T47D (cell line): Measurements from ENCODE around the gene CYP19A1.
"Not testable (repeated sequence)": the region's sequence is repeated elsewhere in the genome, so short reads cannot be mapped to it uniquely, and the experiment has no call there.

Source experiments
- DNase-seq, 2 experiments: peaks; one replicate each; pipeline versions ENCODE4 v3.0.0 to v3.0.0-alpha.2; 2011 to 2012; ENCODE audit warnings: low read depth in 1 of 2, low spot score in 1 of 2
- JUND ChIP-seq: IDR thresholded peaks from 2 replicates; pipeline ENCODE4 v1.6.1; 2012; ENCODE audit warnings: low read depth
- in situ Hi-C: cut with HindIII; loops from 2 replicates; pipeline ENCODE4 v1.10.0; 2016; ENCODE audit warnings: low sequenced_read_pairs, low pct_unique_long_range_greater_than_20kb

Gene CYP19A1

DNA sequence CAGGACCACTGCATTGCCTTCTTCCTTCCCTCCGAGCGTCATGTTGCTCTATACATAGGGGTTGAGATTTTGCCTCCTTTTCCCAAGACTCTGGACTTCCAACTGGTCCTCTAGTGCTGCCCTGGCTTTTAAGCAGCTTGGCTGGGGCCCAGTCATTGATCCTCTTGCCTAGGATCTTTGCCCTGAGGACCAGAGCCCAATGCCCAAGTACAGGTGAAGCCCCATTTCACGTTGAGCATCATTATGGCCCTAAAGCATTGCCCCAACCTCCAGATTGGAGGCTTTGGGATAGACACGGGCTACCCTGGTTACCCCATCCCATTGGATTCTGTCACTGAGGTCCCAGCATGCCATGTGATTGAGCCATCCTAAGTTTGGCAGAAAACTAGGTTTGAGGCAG lies 47.7 kb downstream of the CYP19A1 start:
- in situ Hi-C loops, result no loop called here
- TF ChIP-seq JUND, result no peak
- DNase-seq, result no peak

DNA sequence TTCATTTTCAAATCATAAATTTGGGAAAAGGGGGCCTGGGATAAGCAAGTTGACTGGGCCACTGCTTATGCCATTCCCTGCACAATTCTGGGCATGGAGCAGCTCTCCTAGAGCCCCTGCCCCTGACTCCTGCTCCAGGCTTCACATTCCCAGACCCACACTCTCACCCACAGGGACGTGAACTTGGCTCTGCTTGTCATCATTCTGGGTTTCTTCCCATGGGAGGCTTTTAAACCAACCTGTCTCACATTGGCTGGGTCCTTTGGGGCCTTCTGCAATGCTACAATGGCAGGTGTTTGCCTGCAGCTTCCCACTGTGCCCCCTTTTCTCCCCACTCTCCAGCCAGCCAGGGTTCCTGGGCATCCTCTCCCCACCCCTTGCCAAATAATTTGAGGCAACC lies 49.1 kb downstream of the CYP19A1 start:
- no peak for TF ChIP-seq JUND
- in situ Hi-C loops, result no loop called here
- no peak for DNase-seq

DNA sequence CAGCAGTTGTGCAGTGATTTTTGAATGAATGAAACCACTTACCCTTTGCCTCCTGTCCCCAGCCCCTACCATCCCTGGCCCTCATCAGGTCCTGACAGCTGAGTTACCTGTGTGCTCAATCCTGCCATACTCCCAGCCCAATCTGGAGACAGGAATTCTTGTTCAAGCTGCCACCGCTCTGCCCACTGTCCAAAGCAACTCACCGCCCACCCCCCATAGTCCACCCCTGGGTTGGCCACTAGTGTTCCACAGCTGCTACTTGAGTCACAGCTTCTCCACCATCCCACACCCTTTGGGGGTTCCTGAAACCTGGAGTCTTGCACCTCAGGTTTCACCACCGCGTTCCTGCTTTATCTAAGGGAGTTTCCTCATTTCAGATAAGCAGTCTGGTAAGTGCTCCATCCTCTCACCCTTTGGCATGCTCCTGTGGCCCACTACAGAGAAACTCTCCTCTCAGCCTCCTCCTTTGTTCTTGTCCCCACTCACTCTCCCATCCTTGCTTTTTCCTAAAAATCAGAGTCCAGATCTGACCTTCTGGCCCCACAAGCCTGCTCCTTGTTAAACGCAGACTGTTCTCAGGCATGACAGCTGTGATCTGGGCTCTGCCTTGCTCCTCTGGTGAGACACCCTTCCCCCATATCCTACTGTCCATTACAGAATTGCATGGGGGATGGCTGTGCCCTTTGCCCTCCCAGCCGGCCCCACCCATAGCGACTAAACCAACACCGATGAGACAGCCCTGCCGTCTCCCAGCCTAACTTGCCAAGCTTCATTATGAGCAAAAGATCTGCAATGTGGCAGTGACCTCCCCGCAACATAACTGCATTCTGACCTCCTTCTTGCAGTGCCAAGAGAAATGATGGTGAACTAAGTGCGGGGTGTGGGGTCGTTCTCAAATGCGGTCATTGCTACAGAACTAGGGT lies 50.0 kb downstream of the CYP19A1 start:
- no peak for TF ChIP-seq JUND
- in situ Hi-C loops, result no loop called here
- no peak for DNase-seq

DNA sequence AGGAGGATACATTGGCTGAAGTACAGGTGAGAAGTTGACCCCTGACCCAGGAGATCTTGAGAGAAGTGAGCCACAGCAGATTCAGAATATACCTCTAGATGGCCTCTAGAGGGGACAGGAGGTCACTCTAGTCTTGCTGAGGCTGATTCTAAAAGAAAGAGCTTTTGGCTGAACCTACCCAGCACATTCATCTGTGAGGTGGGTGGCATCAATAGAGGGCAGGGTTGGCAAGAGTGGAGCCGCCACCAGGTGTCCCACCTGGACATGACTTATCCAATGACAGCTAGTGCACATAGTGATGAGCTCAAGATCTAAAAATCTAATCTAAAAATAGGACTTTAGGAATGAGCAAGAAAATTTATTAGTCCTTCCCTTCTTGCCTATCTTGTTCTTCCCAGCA lies 51.6 kb downstream of the CYP19A1 start:
- DNase-seq, result peak; percentile 43 to 46
- no peak for TF ChIP-seq JUND
- in situ Hi-C loops, result no loop called here

DNA sequence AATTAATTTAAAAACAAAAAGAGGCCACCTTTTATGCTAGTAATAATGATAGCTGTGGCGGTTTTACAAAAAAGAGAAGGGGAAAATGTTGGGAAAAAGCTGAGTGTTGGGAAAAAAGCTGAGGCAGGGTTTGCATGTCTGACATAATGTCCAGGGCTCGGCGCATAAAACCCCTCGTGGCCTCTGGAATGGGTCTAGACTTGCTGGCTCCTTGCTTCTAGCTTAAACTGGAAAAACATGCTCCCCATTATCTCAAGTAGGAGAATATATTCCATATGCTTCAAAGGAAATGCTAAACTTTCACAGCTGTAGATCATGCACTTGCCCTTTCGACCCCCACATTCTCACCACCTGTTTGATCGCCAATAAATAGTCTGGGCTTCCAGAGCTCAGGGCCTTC lies 53.0 kb downstream of the CYP19A1 start:
- DNase-seq, result no peak
- TF ChIP-seq JUND, result no peak
- in situ Hi-C loops, result no loop called here

DNA sequence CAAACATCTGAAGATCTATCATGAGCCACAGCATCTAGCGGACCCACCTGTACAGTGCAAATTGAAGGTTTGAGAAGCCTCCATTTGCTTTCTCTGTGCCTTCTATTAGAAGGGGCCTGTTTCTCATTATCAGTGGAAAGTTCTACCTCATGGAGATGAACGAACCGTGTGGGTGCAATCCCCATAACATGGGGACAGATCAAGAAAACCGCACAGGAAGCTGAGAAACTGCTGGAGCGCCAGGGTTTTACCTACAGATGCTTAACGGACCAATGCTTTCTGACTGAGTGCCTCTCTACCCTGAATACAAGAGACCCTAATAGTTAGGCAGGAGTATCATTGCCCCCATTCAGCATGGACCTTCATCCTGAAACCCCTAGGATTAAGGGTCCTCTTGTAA lies 53.5 kb downstream of the CYP19A1 start:
- TF ChIP-seq JUND, result no peak
- in situ Hi-C loops, result no loop called here
- DNase-seq, result no peak

DNA sequence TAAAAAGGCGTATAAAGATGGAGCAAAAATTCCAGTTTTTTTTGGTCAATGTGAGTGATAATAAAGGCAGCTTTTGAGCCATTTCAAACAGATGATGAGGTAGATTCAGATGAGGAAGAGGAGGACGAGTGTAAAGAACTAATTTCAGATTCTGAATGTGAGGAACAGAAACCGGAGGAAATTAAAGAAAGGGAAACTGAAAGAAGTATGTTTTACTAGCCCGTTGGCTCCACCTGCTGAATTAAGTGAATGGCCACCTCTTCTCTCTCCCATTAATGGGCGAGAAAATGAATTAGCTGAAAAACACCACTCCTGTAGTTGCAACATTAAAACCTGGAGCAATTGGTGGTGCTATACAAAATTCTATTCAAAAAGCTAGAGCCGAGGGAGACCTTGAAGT lies 55.4 kb downstream of the CYP19A1 start:
- in situ Hi-C loops, result no loop called here
- TF ChIP-seq JUND, result no peak
- DNase-seq, result peak in 1 of 2 experiments; percentile 13

DNA sequence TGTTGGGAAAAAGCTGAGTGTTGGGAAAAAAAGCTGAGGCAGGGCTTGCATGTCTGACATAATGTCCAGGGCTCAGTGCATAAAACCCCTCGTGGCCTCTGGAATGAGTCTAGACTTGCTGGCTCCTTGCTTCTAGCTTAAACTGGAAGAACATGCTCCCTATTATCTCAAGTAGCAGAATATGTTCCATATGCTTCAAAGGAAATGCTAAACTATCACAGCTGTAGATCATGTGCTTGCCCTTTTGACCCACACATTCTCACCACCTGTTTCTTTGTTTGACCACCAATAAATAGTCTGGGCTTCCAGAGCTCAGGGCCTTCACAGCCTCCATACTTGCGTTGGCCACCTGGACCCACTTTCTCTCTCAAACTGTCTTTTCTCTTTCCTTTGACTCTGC lies 56.2 kb downstream of the CYP19A1 start:
- DNase-seq, in situ Hi-C loops: not testable (repeated sequence)

DNA sequence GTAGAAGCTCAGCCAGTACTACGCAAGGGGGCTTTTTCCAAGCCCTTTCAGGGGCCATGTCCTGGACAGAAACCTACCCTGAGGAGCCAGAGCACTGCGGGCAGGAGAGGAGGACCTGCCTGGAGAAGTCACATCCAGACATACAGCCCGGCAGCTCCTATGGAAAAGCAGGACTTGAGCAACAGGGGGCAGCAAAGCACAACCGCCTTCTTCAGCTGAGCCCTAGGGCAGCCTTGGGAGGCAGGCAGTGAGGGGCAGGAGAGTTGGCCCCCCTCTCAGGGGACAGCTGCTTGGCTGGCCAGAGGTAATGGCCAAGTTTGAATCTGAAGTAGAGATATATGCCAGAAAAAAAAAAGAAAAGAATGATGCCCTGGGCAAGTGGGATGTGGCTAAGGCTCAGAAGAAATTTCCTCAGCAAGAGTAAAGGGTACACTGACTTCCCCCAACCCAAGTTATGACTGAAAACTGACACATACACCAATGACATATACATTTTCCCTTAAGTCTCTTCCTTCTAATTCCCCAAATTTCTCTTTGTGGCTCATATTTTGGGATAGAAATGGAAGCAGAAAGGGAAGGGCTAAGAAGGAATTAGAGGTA lies 56.9 kb downstream of the CYP19A1 start:
- in situ Hi-C loops, result no loop called here
- DNase-seq, result peak; percentile 40 to 72
- TF ChIP-seq JUND, result no peak

DNA sequence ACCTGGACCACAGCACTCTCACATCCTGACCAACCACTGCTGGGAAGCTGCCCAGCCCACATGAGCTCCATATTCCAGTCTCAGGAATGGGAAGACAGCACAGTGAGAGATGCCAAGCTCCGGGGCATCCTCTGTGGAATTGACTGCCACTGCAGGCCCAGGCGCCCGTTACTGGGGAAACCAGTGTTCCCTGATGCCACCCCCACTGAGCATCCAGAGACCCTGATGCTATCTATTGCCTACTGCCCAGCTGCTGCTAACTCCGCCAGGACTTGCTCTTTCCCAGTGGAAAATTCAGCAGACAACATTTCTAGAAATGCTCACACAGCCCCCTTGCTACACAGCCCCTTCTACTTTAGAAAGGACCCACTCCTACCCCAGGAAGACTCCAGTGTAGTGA lies 57.6 kb downstream of the CYP19A1 start:
- no peak for TF ChIP-seq JUND
- no peak for DNase-seq
- in situ Hi-C loops, result no loop called here

DNA sequence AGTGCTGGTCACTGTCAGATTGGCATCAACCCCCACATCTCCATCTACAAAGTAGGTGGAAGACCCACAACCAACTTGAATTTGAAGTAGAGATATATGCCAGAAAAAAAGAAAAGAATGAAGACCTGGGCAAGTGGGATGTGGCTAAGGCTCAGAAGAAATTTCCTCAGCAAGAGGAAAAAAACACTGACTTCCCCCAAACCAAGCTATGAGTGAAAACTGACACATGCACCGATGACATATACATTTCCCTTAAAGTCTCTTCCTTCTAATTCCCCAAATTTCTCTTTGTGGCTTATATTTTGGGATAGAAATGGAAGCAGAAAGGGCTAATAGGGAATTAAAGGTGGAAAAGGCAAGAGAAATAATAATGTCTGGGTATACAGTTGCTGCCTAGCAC lies 59.0 kb downstream of the CYP19A1 start:
- in situ Hi-C loops, result no loop called here
- no peak for TF ChIP-seq JUND
- DNase-seq, result no peak

DNA sequence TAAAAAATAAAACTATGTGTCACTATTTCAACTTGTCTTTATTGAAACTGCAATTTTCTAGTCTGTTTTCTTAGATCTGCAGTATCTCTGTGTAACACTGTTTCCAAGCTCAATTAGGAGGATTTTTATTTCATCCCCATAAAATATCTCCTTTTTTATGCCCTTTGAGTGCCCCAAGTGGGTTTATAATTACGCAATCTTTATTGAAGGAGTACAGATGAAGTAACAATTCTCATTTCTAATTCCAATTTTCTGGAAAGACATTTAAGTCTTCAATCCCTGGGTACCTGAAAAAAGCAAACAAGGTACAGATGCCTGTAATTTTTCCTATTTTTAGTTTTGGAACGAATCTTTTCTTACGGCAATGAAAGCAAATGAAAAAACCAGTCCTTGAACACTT lies 61.3 kb downstream of the CYP19A1 start:
- no peak for DNase-seq
- in situ Hi-C loops, result no loop called here
- TF ChIP-seq JUND, result no peak

DNA sequence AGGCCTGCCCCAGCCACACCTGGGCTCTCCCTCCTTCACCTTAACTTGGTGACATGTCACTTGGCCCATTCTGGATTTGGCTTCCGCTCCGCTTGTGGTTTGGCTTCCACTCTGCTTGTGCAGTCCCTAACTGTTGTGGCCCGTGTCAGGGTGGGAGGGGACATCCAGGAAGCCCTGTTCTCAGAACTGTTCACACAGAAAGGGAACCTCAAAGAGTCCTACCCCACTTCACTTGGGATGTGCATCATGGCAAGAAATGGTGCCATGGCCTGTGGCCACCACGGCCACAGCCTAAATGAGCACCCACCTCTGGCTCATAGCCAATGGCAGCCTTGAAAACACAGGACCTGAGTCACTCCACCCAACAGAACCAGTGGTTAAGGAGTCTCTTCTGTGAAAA lies 63.4 kb downstream of the CYP19A1 start:
- DNase-seq, result no peak
- TF ChIP-seq JUND, result no peak
- in situ Hi-C loops, result no loop called here
